GM18951 (cell line): ENCODE measurements around the gene ODR4.
"Not testable (repeated sequence)": the region's sequence is repeated elsewhere in the genome, so short reads cannot be mapped to it uniquely, and the experiment has no call there.

Experiments
- POLR2A ChIP-seq: IDR thresholded peaks from 4 replicates; pipeline ENCODE4 v1.6.1; 2011; ENCODE audit warnings: mild to moderate bottlenecking; ENCODE audit not compliant: insufficient read length, insufficient read depth; ENCODE audit errors: extremely low read depth
- in situ Hi-C: fragments of 300-500 bp; cut with MboI; formaldehyde crosslinking; loops from one replicate; pipeline ENCODE4 v1.12.0; 2022; ENCODE audit warnings: low sequenced_read_pairs, mixed read lengths, inconsistent platforms; ENCODE audit not compliant: unreplicated experiment

The ODR4 gene

DNA sequence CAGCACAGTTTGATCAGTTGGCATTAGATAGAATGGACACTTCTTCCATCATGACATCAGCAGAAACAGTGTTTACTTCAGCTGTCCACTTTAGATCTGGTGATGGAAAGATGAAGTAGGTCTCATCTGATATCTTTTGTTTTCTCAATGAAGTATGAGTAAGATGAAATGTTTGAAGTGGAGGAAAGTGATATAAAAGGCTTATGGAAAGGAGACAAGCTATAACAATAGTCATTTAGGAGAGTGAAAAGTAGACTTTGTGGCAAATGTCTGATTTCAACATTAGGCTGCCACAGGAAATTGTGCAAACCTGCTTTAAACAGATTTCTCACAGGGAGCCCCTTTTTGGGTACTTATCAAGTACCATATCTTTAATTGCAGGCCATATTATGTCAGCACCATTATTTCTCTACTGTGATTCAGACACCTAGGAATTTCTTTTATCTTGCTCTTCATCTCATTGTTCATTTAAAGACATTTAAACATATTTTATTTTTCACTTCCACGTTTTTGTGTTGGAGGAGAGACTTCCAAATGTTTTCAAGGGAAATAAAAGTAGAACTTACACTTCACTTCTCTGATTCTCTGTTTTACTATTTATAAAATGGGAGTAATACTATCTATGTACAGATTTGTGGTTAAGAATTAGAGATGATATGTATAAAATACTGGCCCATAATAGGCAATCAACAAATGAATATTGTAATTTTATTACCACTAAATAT, 67.2 kb downstream of the ODR4 start:
- in situ Hi-C loops: no loop called here
- no peak for TF ChIP-seq POLR2A

DNA sequence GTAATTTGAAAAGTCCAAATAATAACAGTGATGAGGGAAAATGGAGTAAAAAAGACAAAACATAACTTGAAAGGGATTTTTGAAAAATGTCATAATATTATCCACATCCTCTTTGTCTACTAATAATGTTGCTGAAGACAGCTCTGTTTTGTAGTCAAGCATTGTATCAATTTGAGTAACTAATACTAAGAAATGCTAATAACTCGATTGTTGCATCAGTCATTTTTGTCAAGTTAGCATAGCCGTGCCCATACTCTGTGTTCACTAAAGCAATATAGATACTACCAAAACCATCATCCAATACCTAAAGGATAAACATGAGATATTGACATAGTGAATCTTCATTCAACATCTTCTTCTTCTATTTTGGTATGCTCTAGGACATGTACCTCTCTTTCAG, 68.0 kb downstream of the ODR4 start:
- in situ Hi-C loops: no loop called here
- TF ChIP-seq POLR2A: no peak

DNA sequence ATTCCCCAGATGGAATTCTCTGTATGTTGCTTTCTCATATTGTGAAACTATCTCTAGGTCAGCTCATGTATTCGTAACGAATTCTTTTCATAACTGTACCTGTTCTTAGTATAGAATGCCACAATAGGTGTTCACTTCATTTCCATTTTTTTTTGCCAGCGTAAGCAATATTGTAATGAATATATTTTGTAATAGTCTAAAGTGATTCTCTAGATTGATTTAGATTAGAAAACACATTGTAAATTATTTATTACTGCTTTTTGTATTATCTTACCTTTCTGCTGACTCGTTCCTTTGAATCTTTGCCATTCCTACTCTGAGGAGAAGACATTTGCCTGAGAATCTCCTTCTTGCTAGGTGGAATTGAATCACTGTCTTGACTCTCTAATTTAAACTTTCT, 70.5 kb downstream of the ODR4 start:
- in situ Hi-C loops: no loop called here
- TF ChIP-seq POLR2A: no peak

DNA sequence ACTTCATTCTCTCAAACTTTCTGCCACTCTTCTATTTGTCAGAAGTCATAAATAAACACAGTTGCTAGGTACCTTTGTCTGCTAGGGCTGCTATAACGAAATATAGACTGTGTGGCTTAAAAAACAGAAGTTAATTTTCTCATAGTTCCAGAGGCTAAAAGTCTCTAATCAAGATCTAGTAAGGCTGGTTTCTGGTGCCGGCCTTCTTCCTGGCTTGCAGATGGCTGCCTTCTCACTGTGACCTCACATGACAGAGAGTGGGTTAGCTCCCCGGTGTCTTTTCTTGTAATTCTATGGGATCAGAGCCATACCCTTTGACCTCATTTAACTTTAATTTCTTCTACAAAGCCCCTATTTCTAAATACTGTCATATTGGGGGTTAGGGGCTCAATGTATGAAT, 79.3 kb downstream of the ODR4 start:
- in situ Hi-C loops: no loop called here
- TF ChIP-seq POLR2A: no peak

DNA sequence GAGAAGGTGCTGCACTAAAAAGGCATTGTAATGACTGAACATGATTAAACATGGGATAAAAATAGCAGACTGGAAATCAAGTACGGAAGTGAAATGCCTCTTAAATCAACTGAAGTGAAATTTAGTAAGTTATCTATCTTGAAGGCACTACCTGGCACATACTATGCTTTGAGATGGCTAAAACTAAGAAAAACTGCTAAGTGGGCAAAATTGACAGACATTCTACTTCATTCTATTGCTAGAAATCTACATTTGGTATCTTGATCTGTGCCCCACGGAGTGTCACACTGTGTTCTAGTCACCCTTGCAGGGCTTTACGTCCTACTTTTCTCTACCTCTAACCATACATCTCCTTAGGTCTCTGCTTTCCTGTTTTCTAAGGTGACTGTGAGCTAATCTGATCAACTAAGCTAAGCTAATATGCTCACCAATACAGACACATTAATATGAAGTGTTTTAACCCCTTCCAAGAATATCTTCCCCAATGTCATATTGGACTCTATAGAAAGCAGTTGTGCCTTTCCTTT, 81.2 kb downstream of the ODR4 start:
- no peak for TF ChIP-seq POLR2A
- in situ Hi-C loops: no loop called here

DNA sequence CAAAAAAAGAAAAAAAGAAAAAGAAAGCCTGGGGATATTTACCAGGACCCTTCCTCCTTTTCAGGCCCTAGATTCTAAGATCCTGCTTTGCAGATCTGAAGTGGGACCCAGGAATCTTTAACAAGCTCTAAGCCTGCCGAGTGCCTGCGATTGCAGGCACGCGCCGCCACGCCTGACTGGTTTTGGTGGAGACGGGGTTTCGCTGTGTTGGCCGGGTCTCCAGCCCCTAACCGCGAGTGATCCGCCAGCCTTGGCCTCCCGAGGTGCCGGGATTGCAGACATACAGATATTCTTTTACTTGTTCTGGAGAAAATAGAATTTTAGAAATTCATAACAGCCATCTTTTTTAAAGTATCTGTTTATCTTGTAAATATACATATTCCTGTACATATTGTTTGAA, 83.5 kb downstream of the ODR4 start:
- in situ Hi-C loops: not testable (repeated sequence)

DNA sequence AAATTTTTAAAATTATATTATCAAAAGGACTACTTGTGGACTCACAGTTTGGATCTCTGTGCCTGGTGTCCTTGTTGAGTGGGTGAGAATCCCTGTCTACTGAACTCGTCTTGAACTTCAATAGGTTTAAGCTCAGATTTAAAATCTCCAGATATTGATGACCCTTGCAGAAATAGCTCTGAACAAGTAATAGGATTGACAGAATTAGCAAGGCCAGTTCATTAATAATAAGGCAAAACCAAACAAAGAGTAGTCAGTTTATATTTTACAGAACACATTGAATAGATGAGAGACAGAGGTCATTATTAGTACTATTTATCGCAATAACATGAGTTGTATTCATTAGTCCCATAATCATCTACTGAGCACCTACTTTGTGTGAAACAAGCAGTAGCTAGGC, 85.4 kb downstream of the ODR4 start, which contains the start of gene PDC:
Gene PDC, minus strand, starts transcription at position 101 of the 400 bp plus-strand sequence. CDS start 11,655 bp downstream, outside the sequence.
- in situ Hi-C loops: no loop called here
- TF ChIP-seq POLR2A: no peak

DNA sequence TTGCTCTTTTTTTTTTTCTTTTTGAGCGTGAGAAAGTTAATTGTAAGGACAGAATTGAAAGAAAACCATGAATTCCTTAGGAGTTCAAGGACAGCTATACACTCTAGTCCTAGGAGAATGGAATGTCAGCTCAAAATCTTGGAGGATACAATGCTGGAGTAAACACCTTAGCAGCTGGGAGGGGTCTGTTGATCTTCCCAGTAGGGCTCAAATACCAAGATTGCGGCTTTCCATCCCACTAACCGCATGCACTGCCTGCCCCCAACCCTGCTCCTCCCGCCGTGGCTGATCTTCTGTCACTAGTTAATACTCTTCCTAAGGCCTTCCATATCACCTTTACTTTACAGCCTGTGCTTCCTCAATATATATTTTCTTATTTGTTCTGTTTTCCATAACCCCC, 87.9 kb downstream of the ODR4 start:
- TF ChIP-seq POLR2A: no peak
- in situ Hi-C loops: no loop called here

DNA sequence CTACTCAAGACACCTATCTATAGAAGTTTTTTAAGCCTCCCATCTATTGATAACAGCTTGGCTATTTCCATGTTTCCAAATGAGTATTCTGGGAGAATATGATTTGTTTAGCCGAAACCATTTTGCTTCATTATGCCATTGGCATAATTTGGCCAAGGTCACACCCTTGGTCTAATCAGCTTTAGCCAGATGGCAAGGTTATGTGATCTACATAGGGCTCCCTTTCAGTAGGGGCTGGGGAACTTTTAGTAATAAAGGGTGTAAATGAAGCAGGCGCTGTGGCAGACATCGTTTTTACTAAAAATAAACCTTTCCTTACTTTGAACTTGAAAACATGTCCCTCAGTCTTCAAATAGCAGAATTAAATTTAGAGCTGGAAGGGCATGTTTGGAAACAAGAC, 88.3 kb downstream of the ODR4 start:
- in situ Hi-C loops: no loop called here
- no peak for TF ChIP-seq POLR2A

DNA sequence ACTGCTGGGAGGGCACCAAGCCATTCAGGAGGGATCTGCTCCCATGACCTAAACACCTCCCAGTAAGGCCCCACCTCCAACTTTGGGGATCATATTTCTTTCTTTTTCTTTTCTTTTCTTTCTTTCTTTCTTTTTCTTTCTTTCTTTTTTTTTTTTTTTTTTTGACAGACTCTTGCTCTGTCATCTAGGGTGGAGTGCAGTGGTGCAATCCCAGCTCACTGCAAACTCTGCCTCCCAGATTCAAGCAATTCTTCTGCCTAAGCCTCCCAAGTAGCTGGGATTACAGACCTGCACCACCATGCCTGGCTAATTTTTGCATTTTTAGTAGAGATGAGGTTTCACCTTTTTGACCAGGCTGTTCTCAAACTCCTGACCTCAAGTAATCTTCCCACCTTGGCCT, 89.9 kb downstream of the ODR4 start:
- in situ Hi-C loops: not testable (repeated sequence)

DNA sequence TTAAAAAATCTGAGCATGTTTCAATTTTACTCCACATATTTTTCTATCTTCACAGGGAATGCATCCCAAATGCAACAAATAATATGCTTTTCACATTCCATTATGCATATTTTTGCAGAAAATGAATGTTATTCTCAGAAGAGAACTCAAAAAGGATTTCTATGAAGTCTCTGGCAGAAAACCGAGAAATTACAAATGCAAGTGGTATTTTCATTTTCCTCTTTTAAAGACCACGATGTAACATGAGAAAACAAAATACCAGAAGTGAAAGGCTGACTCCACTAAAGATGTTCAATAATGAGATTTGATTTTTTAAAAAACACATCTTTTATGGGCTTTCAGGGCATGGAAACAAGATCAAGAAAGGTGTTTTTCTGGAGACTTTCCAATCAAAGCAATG, 90.3 kb downstream of the ODR4 start:
- in situ Hi-C loops: no loop called here

More for the DNA sequence above, 90.3 kb downstream of the ODR4 start:
- TF ChIP-seq POLR2A: no peak
